Esophagus muscularis mucosa (tissue), 4 donors: ENCODE results near the gene PFDN1.

Experiments used
- CTCF ChIP-seq, 3 experiments: fragments of 200-600 bp in 2 of 3; fragments of 450-650 bp in 1 of 3; sonication (generic) in 2 of 3; IDR thresholded peaks; one replicate each; pipeline ENCODE4 v1.5.1; 2017 to 2019; ENCODE audit warnings: antibody characterized with exemption in 3 of 3, mild to moderate bottlenecking in 2 of 3, moderate library complexity in 1 of 3
- EP300 ChIP-seq: sonication (generic); formaldehyde crosslinking; IDR thresholded peaks from one replicate; pipeline ENCODE4 v1.6.1; 2017; ENCODE audit warnings: antibody characterized with exemption
- POLR2A ChIP-seq: fragments of 450-650 bp; IDR thresholded peaks from one replicate; pipeline ENCODE4 v1.6.1; 2017; ENCODE audit warnings: antibody characterized with exemption, moderate library complexity, mild to moderate bottlenecking, low read depth
- POLR2AphosphoS5 ChIP-seq, 2 donors: sonication (generic); formaldehyde crosslinking; IDR thresholded peaks; one replicate each; pipeline ENCODE4 v1.6.1; 2017; ENCODE audit warnings: antibody characterized with exemption in 2 of 2

- TF ChIP-seq POLR2A (no peak), CTCF (IDR thresholded peaks at IDR 0.05) (no peak), POLR2AphosphoS5 (IDR thresholded peaks at IDR 0.05) (no peak), EP300 (no peak)
These were observed 33.5 kb upstream of the PFDN1 start for GRCh38 chr5:140336388-140336787.
